ENCODE results near the gene HOXC11.

Gene HOXC11

GRCh38 chr12:53982648-53983567 lies 10.0 kb downstream of the HOXC11 start:
- H3K4me1 ChIP-seq (ENCODE audit: control insufficient read depth, insufficient read depth, low read length) = peaks cover 3% of the 10 kb centered on the region
- no CpG with 5 or more reads among the region's 26 CpGs for WGBS (ENCODE audit: insufficient coverage, insufficient read length)
- no peaks in the 10 kb centered on the region for H3K9me3 ChIP-seq (ENCODE audit: control insufficient read depth, insufficient read depth, low read length)
- peaks cover 93% of the 10 kb centered on the region for H3K27me3 ChIP-seq (ENCODE audit: control insufficient read depth, insufficient read depth, low read length)
- no peak overlapping the region for H3K4me3 ChIP-seq (ENCODE audit: low read length)
- no peaks in the 10 kb centered on the region; the same call in 1 of the 2 replicates for H3K36me3 ChIP-seq (ENCODE audit: control insufficient read depth, insufficient read depth, low read length)
- no peak for DNase-seq (ENCODE audit: low read depth, low spot score)
- no peak overlapping the region for H3K27ac ChIP-seq (ENCODE audit: low read length)

GRCh38 chr12:53983568-53983949 lies 10.6 kb downstream of the HOXC11 start:
- peaks cover 94% of the 10 kb centered on the region for H3K27me3 ChIP-seq (ENCODE audit: control insufficient read depth, insufficient read depth, low read length)
- H3K36me3 ChIP-seq (ENCODE audit: control insufficient read depth, insufficient read depth, low read length) = no peaks in the 10 kb centered on the region; the same call in 1 of the 2 replicates
- no peaks in the 10 kb centered on the region for H3K9me3 ChIP-seq (ENCODE audit: control insufficient read depth, insufficient read depth, low read length)
- DNase-seq (ENCODE audit: low read depth, low spot score) = no peak
- WGBS (ENCODE audit: insufficient coverage, insufficient read length) = no CpG with 5 or more reads among the region's 17 CpGs
- H3K27ac ChIP-seq (ENCODE audit: low read length) = no peak overlapping the region
- H3K4me1 ChIP-seq (ENCODE audit: control insufficient read depth, insufficient read depth, low read length) = peaks cover 3% of the 10 kb centered on the region
- H3K4me3 ChIP-seq (ENCODE audit: low read length) = no peak overlapping the region

- Histone ChIP-seq H3K4me3 (ENCODE audit: low read length) (no peak overlapping the region), H3K27me3 (ENCODE audit: control insufficient read depth, insufficient read depth, low read length) (peaks cover 94% of the 10 kb centered on the region), H3K27ac (ENCODE audit: low read length) (no peak overlapping the region), H3K36me3 (ENCODE audit: control insufficient read depth, insufficient read depth, low read length) (no peaks in the 10 kb centered on the region; the same call in 1 of the 2 replicates), H3K4me1 (ENCODE audit: control insufficient read depth, insufficient read depth, low read length) (peaks cover 3% of the 10 kb centered on the region), H3K9me3 (ENCODE audit: control insufficient read depth, insufficient read depth, low read length) (no peaks in the 10 kb centered on the region)
- DNase-seq (ENCODE audit: low read depth, low spot score) = no peak
- no CpG with 5 or more reads among the region's 30 CpGs for WGBS (ENCODE audit: insufficient coverage, insufficient read length)
Measured at GRCh38 chr12:53983950-53984572, 11.1 kb downstream of the HOXC11 start.

GRCh38 chr12:53984901-53985691 lies 12.2 kb downstream of the HOXC11 start, which contains the start of gene HOXC10:
Gene HOXC10, plus strand, starts transcription at chr12:53985146. Its CDS starts 114 bp downstream, at chr12:53985260.
- no peak within 1 kb of the TSS for H3K27ac ChIP-seq (ENCODE audit: low read length)
- no CpG with 5 or more reads among the region's 55 CpGs for WGBS (ENCODE audit: insufficient coverage, insufficient read length)
- H3K9me3 ChIP-seq (ENCODE audit: control insufficient read depth, insufficient read depth, low read length) = no peaks in the 10 kb centered on the region
- no peak within 1 kb of the TSS for H3K4me3 ChIP-seq (ENCODE audit: low read length)
- peaks cover 94% of the 10 kb centered on the region for H3K27me3 ChIP-seq (ENCODE audit: control insufficient read depth, insufficient read depth, low read length)
- H3K36me3 ChIP-seq (ENCODE audit: control insufficient read depth, insufficient read depth, low read length) = no peaks in the 10 kb centered on the region; the same call in 1 of the 2 replicates
- peak; percentile 87 for DNase-seq (ENCODE audit: low read depth, low spot score)
- peaks cover 3% of the 10 kb centered on the region for H3K4me1 ChIP-seq (ENCODE audit: control insufficient read depth, insufficient read depth, low read length)

GRCh38 chr12:53985692-53985993 lies 12.7 kb downstream of the HOXC11 start:
- Histone ChIP-seq H3K4me3 (ENCODE audit: low read length) (no peak overlapping the region), H3K27ac (ENCODE audit: low read length) (no peak overlapping the region), H3K36me3 (ENCODE audit: control insufficient read depth, insufficient read depth, low read length) (no peaks in the 10 kb centered on the region; the same call in 1 of the 2 replicates), H3K4me1 (ENCODE audit: control insufficient read depth, insufficient read depth, low read length) (peaks cover 3% of the 10 kb centered on the region), H3K9me3 (ENCODE audit: control insufficient read depth, insufficient read depth, low read length) (no peaks in the 10 kb centered on the region), H3K27me3 (ENCODE audit: control insufficient read depth, insufficient read depth, low read length) (peaks cover 96% of the 10 kb centered on the region)
- no CpG with 5 or more reads among the region's 21 CpGs for WGBS (ENCODE audit: insufficient coverage, insufficient read length)
- DNase-seq (ENCODE audit: low read depth, low spot score) = no peak

- peaks cover 96% of the 10 kb centered on the region for H3K27me3 ChIP-seq (ENCODE audit: control insufficient read depth, insufficient read depth, low read length)
- H3K27ac ChIP-seq (ENCODE audit: low read length) = no peak overlapping the region
Measured at GRCh38 chr12:53985994-53986685, 13.2 kb downstream of the HOXC11 start.

GRCh38 chr12:53986686-53987483 lies 14.0 kb downstream of the HOXC11 start:
- H3K27me3 ChIP-seq (ENCODE audit: control insufficient read depth, insufficient read depth, low read length) = peaks cover 96% of the 10 kb centered on the region

More at GRCh38 chr12:53985994-53986685, 13.2 kb downstream of the HOXC11 start:
- no peak for DNase-seq (ENCODE audit: low read depth, low spot score)
- H3K9me3 ChIP-seq (ENCODE audit: control insufficient read depth, insufficient read depth, low read length) = no peaks in the 10 kb centered on the region
- H3K4me3 ChIP-seq (ENCODE audit: low read length) = no peak overlapping the region
- peaks cover 3% of the 10 kb centered on the region for H3K4me1 ChIP-seq (ENCODE audit: control insufficient read depth, insufficient read depth, low read length)
- H3K36me3 ChIP-seq (ENCODE audit: control insufficient read depth, insufficient read depth, low read length) = no peaks in the 10 kb centered on the region; the same call in 1 of the 2 replicates
- no CpG with 5 or more reads among the region's 50 CpGs for WGBS (ENCODE audit: insufficient coverage, insufficient read length)

GRCh38 chr12:53987787-53988230 lies 14.9 kb downstream of the HOXC11 start:
- Histone ChIP-seq H3K4me1 (ENCODE audit: control insufficient read depth, insufficient read depth, low read length) (peaks cover 3% of the 10 kb centered on the region), H3K4me3 (ENCODE audit: low read length) (no peak overlapping the region), H3K27ac (ENCODE audit: low read length) (no peak overlapping the region), H3K27me3 (ENCODE audit: control insufficient read depth, insufficient read depth, low read length) (peaks cover 96% of the 10 kb centered on the region), H3K9me3 (ENCODE audit: control insufficient read depth, insufficient read depth, low read length) (no peaks in the 10 kb centered on the region), H3K36me3 (ENCODE audit: control insufficient read depth, insufficient read depth, low read length) (no peaks in the 10 kb centered on the region; the same call in 1 of the 2 replicates)
- no peak for DNase-seq (ENCODE audit: low read depth, low spot score)
- no CpG with 5 or more reads among the region's 4 CpGs for WGBS (ENCODE audit: insufficient coverage, insufficient read length)

More at GRCh38 chr12:53986686-53987483, 14.0 kb downstream of the HOXC11 start:
- H3K4me1 ChIP-seq (ENCODE audit: control insufficient read depth, insufficient read depth, low read length) = peaks cover 3% of the 10 kb centered on the region
- H3K4me3 ChIP-seq (ENCODE audit: low read length) = no peak overlapping the region
- H3K9me3 ChIP-seq (ENCODE audit: control insufficient read depth, insufficient read depth, low read length) = no peaks in the 10 kb centered on the region
- no CpG with 5 or more reads among the region's 21 CpGs for WGBS (ENCODE audit: insufficient coverage, insufficient read length)
- no peaks in the 10 kb centered on the region; the same call in 1 of the 2 replicates for H3K36me3 ChIP-seq (ENCODE audit: control insufficient read depth, insufficient read depth, low read length)
- no peak for DNase-seq (ENCODE audit: low read depth, low spot score)
- H3K27ac ChIP-seq (ENCODE audit: low read length) = no peak overlapping the region

GRCh38 chr12:53988541-53989226 lies 15.8 kb downstream of the HOXC11 start:
- no peak overlapping the region for H3K27ac ChIP-seq (ENCODE audit: low read length)
- no peaks in the 10 kb centered on the region for H3K9me3 ChIP-seq (ENCODE audit: control insufficient read depth, insufficient read depth, low read length)
- no peak overlapping the region for H3K4me3 ChIP-seq (ENCODE audit: low read length)
- H3K4me1 ChIP-seq (ENCODE audit: control insufficient read depth, insufficient read depth, low read length) = peaks cover 3% of the 10 kb centered on the region
- DNase-seq (ENCODE audit: low read depth, low spot score) = no peak
- H3K27me3 ChIP-seq (ENCODE audit: control insufficient read depth, insufficient read depth, low read length) = peaks cover 96% of the 10 kb centered on the region
- no peaks in the 10 kb centered on the region; the same call in 1 of the 2 replicates for H3K36me3 ChIP-seq (ENCODE audit: control insufficient read depth, insufficient read depth, low read length)
- WGBS (ENCODE audit: insufficient coverage, insufficient read length) = no CpG with 5 or more reads among the region's 5 CpGs
